Activated naive CD8-positive, alpha-beta T cell (primary cell): ENCODE measurements around the gene FHL1.
"Not testable (repeated sequence)": the region's sequence is repeated elsewhere in the genome, so short reads cannot be mapped to it uniquely, and the experiment has no call there.

Source experiments
- H3K27ac Mint-ChIP-seq: one replicate; pipeline ENCODE4 v1.8.0; 2021; ENCODE audit warnings: mixed read lengths
- H3K27me3 Mint-ChIP-seq: one replicate; pipeline ENCODE4 v1.8.0; 2021; ENCODE audit warnings: mixed read lengths
- H3K36me3 Mint-ChIP-seq: one replicate; pipeline ENCODE4 v1.8.0; 2021; ENCODE audit warnings: mixed read lengths
- H3K4me1 Mint-ChIP-seq: one replicate; pipeline ENCODE4 v1.8.0; 2021; ENCODE audit warnings: low read depth, mixed read lengths
- H3K4me3 Mint-ChIP-seq: one replicate; pipeline ENCODE4 v1.8.0; 2021; ENCODE audit warnings: mild to moderate bottlenecking, mixed read lengths
- H3K9me3 Mint-ChIP-seq: one replicate; pipeline ENCODE4 v1.8.0; 2021; ENCODE audit warnings: low read depth, mixed read lengths

Gene FHL1

DNA sequence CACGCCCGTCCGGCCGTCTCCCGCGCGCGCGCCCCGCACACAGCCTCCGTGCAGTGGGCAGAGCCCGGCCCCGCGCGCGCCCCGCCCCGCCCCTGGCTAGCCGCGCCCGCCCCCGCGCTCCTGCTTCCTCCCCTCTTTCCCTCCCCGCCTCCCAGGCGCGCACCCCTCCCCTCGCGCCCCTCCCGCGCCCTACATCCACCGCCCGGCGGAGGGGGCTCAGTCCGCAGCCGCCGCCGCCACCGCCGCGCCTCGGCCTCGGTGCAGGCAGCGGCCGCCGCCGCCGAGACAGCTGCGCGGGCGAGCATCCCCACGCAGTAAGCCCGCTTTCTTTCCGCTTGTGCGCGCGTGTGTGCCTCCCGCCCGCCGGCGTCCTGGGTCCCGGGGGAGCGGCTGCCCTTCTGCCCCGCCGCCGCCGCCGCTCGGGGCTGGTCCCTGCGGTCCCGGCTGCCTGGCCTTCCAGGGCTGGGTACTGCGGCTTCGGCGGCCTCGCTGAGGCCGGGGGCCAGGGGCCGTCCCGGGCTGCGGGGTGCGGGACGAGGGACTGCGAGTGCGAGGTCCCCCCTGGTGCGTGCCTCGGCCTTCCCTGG, at the start of gene FHL1:
TSS of gene FHL1 (plus strand) at position 219 of the 587 bp plus-strand sequence.
- Mint-ChIP-seq H3K4me3 (peak within 1 kb of the TSS; percentile 86), H3K27me3 (no peaks in the 10 kb centered on the region), H3K27ac (peak within 1 kb of the TSS; percentile 46), H3K4me1 (peaks cover 30% of the 10 kb centered on the region), H3K36me3 (no peaks in the 10 kb centered on the region), H3K9me3 (no peaks in the 10 kb centered on the region)

DNA sequence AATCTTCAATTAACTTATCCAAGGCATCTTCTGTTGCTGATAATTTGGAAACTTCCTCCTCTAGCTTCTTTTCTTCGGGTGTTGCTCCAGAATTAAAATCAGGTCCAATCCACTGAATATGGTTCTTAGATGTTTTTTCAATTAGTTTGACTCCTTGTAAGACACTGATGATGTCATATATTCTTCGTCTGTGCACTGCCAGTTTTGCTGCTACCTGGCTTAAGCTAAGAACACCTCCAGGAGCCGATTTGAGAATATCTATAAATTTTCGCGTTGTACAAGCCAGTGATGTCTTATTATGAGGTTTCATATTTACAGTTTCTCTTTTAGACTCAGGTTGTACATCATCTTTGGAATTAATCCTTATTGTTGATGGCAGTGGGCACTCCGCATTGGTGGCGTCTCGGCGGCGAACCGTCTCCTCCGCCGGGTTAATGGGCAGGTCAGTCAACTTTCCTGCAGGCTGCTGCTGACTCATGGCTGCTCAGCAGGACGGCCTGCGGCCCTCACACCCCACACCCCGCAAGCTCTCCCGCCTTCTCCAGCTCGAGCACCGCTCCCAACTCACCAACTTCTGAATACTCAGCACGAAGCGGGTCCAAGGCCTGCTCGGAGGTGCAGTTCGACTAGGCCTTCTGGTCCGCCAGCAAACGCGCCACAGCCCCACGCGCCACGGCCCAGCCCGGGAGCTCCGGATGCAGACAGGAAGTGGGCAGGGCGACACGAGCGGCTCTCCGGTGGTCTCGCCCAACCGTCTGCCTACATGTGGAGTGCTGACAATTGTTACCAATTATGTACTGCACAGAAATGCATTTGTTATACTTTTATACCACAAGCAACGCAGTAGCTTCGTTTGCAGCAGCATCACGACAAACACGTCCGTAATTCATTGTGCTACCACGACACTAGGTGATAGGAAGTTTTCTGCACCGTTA, 49.2 kb upstream of the FHL1 start:
- Mint-ChIP-seq H3K4me1 (no peaks in the 10 kb centered on the region), H3K36me3 (no peaks in the 10 kb centered on the region), H3K27ac (no peak overlapping the region), H3K4me3 (no peak overlapping the region), H3K27me3 (no peaks in the 10 kb centered on the region), H3K9me3 (no peaks in the 10 kb centered on the region)

DNA sequence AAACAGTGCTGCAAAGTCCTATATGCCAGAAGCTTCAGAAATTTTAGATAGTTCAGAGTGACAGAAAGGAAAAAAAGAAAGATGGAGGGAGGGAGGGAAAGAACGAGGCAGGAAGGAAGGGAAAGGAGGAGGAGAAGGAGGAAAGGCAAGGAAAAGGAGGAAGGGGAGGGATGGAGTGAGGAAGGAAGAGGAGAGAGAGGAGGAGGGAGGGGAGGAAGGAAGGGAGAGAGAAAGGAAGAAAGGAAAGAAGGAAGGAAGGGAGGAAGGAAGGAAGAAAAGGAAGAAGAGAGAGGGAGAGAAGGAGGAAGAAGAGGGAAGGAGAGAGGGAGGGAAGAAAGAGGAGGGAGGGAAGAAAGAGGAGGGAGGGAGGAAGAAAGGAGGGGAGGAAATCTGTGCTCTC, 42.4 kb upstream of the FHL1 start:
- Mint-ChIP-seq H3K27ac (no peak overlapping the region), H3K36me3 (no peaks in the 10 kb centered on the region), H3K27me3 (no peaks in the 10 kb centered on the region), H3K9me3 (no peaks in the 10 kb centered on the region), H3K4me1 (no peaks in the 10 kb centered on the region), H3K4me3 (no peak overlapping the region)

DNA sequence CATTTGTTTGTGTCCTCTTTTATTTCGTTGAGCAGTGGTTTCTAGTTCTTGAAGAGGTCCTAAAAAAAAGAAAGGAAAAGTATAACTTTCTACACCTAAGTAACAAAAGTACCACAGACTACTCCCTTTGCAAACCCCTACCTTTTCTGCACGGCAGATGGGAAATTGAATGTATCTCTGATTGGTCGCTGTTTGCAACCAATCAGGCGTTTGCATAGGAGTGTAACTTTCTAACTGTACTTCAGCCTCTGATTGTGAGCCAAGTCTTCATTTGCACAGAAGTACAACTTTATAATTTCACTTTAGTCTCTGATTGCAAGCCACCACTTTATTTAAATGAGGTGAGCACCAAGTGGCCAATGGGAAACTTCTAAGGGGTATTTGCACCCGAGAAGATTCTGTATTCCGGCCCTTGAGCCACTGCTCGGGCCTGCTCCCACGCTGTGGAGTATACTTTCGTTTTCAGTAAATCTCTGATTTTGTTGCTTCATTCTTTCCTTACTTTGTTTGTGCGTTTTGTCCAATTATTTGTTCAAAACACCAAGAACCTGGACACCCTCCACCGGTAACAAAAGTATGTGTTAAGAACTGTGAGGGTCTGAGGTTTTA, 40.3 kb upstream of the FHL1 start:
- Mint-ChIP-seq H3K36me3 (peaks cover 2% of the 10 kb centered on the region), H3K9me3 (no peaks in the 10 kb centered on the region), H3K27ac (no peak overlapping the region), H3K4me1 (no peaks in the 10 kb centered on the region), H3K4me3 (no peak overlapping the region), H3K27me3 (no peaks in the 10 kb centered on the region)

DNA sequence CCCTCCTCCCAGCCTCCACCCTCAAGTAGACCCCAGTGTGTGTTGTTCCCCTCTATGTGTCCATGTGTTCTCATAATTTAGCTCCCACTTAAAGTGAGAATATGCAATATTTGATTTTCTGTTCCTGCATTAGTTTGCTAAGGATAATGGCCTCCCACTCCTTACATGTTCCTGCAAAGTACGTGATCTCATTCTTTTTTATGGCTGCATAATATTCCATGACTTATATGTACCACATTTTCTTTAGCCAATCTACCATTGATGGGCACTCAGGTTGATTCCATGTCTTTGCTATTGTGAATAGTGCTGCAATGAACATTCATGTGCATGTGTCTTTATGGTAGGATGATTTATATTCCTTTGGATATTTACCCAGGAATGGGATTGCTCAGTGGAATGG, 38.4 kb upstream of the FHL1 start:
- H3K4me1 Mint-ChIP-seq, result not testable (repeated sequence)

DNA sequence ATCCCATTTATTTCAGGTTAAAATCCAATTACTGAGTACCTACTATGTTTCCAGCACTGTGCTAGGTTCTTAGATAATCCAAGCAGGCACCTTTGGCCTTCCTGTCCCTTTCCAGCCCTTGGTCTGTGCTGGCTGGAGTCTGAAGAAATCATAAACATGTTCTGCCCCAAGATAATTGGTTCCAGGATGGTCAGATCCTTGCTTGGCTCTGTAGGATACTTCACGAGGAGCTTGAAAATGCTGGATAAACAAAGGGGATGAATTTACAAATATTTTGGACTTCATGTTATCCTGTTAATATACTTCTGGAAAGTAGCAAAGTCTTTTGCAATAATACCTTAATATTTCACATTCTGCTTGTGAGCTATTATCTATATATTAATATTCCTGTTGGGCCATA, 35.0 kb upstream of the FHL1 start:
- no peak overlapping the region for H3K27ac Mint-ChIP-seq
- no peaks in the 10 kb centered on the region for H3K4me1 Mint-ChIP-seq
- H3K27me3 Mint-ChIP-seq, result no peaks in the 10 kb centered on the region
- no peak overlapping the region for H3K4me3 Mint-ChIP-seq
- no peaks in the 10 kb centered on the region for H3K9me3 Mint-ChIP-seq
- peaks cover 2% of the 10 kb centered on the region for H3K36me3 Mint-ChIP-seq

More for the DNA sequence above, 38.4 kb upstream of the FHL1 start:
- not testable (repeated sequence) for H3K4me3 Mint-ChIP-seq, H3K27ac Mint-ChIP-seq, H3K9me3 Mint-ChIP-seq, H3K36me3 Mint-ChIP-seq, H3K27me3 Mint-ChIP-seq

DNA sequence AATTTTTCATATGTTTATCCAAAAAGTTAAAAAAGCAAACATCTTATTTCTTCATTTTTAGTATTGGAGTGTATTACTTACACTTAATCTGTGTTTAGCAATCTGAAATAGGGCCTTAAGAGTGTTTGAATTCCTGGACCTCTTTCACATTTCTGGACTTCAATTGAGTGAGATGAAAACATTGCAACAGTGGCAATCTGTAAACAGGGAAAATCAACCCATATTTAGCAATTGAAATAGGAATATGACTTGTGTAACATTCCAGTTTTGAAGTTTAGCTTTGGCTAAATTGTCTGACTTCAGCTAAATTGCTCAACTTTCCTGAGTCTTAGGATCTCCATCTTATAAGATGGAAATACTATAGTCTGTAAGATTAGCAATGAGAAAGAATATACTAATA, 34.6 kb upstream of the FHL1 start:
- Mint-ChIP-seq H3K27ac (no peak overlapping the region), H3K4me1 (no peaks in the 10 kb centered on the region), H3K9me3 (no peaks in the 10 kb centered on the region), H3K4me3 (no peak overlapping the region), H3K27me3 (no peaks in the 10 kb centered on the region), H3K36me3 (peaks cover 2% of the 10 kb centered on the region)

DNA sequence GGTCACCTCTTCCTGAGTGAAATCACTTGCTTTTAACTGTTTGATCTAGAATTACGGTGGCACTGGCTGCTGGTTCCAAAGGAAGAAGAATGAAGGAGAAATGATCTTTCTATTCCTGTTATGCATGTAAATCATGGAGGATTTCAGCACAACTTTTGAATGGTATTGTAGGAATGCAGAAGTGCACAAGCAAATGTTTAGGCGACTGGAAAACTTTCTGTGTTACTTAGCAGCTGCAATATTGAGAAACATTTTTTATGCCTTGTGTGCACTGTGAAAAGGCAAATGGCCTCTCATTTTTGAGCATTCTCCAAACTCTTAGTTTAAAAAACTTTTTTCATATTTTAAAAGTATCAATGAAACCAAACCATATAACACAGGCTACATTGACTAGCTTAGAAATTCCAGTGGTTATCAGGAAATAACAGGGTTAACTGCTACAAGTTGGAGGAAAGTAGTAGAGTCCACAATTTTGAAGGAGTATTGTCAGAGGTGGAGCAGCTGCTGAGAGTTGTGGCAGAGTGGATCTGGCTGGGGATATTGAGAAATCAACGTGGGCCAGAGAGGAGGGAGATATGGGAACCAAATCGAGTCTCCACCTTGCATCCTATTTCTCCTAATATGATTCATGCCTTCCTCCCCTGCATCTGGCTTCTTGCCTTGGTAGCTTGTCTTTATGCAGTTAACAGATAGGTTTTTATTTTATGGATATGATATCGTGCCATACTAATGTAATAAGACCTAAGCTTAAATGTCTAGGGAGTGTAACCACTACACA, 32.0 kb upstream of the FHL1 start:
- Mint-ChIP-seq H3K27ac (no peak overlapping the region), H3K27me3 (no peaks in the 10 kb centered on the region), H3K9me3 (no peaks in the 10 kb centered on the region), H3K36me3 (peaks cover under 1% of the 10 kb centered on the region), H3K4me3 (no peak overlapping the region), H3K4me1 (no peaks in the 10 kb centered on the region)

DNA sequence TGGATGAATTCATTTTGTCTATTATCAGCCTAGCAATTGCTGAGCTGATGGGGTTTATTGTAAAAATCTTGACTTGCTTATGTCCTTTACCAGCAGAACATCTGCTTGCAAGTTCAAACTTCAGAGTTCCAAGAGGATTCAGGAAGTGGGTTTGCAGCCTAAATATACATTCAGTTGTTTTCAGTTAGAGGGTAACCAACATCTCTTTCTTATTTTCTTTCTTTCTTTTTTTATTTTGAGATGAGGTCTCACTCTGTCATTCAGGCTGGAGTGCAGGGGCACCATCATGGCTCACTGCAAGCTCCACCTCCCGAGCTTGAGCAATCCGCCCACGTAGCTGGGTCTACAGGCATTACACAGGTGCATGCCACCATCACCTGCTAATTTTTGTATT, 31.4 kb upstream of the FHL1 start:
- Mint-ChIP-seq H3K27me3 (no peaks in the 10 kb centered on the region), H3K4me1 (no peaks in the 10 kb centered on the region), H3K9me3 (no peaks in the 10 kb centered on the region), H3K4me3 (no peak overlapping the region), H3K27ac (no peak overlapping the region), H3K36me3 (no peaks in the 10 kb centered on the region)

DNA sequence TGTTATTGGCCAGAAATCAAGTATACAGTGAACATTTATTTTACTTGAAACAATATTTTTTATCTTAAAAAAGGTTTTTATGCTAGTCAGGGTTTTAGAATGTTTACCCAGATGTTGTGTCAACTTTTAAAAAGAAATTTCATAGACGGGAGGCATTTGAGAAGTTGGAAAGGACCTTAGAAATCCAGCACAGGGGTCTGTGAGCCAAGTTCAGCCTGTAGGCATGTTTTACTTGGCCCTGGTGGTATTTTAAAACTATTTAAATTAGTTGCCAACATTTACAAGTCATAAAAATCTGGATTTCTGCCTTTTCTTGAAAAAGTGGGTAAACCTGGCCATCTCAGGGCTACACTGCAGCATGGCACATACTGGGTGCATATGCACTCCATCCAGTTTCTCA, 25.5 kb upstream of the FHL1 start:
- H3K9me3 Mint-ChIP-seq, result no peaks in the 10 kb centered on the region
- no peak overlapping the region for H3K4me3 Mint-ChIP-seq
- no peaks in the 10 kb centered on the region for H3K4me1 Mint-ChIP-seq
- no peaks in the 10 kb centered on the region for H3K36me3 Mint-ChIP-seq
- no peak overlapping the region for H3K27ac Mint-ChIP-seq
- no peaks in the 10 kb centered on the region for H3K27me3 Mint-ChIP-seq

DNA sequence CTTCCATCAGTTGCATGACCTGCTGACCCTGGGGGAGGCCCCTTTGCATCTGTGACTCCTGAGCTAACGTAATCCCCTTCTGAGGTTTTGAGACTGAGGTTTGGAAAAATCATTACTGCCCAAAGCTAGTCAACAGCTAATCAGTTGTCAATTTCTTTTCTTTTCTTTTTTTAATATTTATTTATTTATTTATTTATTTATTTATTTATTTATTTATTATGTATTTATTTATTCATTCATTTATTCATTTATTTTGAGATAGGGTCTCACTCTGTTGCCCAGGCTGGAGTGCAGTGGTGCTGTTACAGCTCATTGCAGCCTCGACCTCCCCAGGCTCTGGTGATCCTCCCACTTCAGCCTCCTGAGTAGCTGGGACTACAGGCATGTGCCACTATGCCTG, 25.1 kb upstream of the FHL1 start:
- no peaks in the 10 kb centered on the region for H3K36me3 Mint-ChIP-seq
- no peaks in the 10 kb centered on the region for H3K27me3 Mint-ChIP-seq
- no peaks in the 10 kb centered on the region for H3K4me1 Mint-ChIP-seq

DNA sequence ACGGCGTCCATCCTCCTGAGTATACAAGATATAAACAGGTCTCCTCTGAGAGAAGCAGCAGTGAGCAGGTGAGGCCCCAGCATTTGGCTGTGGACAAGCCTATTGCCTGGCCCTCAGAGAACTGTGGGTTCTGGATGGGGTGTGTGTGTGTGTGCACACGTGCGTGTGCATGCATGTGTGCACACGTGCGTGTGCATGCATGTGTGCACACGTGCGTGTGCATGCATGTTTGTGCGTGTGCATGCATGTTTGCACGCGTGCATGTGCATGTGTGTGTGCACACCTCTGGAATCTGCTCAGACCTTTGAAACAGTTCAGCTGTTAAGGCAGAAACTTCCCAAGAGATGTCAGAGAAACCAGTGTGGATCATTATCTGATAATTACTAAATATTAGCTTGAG, 22.2 kb upstream of the FHL1 start:
- Mint-ChIP-seq H3K27ac (no peak overlapping the region), H3K36me3 (no peaks in the 10 kb centered on the region), H3K4me1 (no peaks in the 10 kb centered on the region), H3K27me3 (no peaks in the 10 kb centered on the region), H3K4me3 (no peak overlapping the region), H3K9me3 (no peaks in the 10 kb centered on the region)

More for the DNA sequence above, 25.1 kb upstream of the FHL1 start:
- no peak overlapping the region for H3K27ac Mint-ChIP-seq
- H3K9me3 Mint-ChIP-seq, result no peaks in the 10 kb centered on the region
- H3K4me3 Mint-ChIP-seq, result no peak overlapping the region

DNA sequence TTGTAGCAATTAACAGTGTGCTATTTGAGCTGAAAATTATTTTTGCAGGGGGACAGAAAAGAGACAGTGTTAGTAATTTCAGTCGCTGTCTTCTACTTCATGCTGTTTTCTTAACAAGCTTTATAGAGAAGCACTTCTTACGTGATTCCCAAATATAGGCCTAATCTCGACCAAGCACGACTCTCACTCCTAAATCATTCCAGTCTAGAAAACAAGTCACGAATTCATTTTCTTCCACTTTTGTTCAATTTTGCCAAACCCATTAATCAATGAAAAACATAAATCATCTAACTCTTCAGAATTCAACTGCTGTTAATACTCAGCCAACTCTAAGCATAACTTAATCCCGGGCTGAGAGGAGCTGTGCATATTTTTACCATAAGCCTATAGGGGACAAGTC, 21.0 kb upstream of the FHL1 start:
- H3K27ac Mint-ChIP-seq, result no peak overlapping the region
- no peak overlapping the region for H3K4me3 Mint-ChIP-seq

DNA sequence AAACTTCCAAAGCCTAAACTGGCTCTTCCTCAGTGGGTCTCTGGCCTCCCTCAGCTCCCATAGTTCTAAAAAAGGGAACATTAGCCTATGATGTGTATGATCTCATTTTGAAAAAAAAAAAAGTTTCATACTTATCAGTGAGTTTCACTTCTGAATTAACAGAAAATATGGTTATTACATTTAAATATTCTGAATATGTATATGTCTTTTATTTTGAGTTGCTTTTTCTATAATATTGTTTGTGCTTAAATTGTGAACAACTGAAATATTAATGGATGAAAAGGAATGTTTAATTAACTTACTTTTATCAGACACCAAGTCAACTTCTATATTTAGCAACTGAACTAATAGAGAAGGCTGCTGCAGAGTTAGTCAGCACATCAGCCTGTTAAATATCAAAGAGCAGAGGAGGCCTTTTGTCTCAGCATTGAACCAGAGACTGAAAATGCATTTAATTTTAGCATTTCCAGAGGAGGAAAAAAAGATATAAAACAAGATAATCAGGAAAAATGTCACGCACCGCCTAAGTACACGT, 20.4 kb upstream of the FHL1 start:
- Mint-ChIP-seq H3K4me1 (peaks cover 3% of the 10 kb centered on the region), H3K4me3 (no peak overlapping the region), H3K27ac (no peak overlapping the region), H3K27me3 (no peaks in the 10 kb centered on the region), H3K36me3 (no peaks in the 10 kb centered on the region), H3K9me3 (no peaks in the 10 kb centered on the region)

More for the DNA sequence above, 21.0 kb upstream of the FHL1 start:
- Mint-ChIP-seq H3K27me3 (no peaks in the 10 kb centered on the region), H3K36me3 (no peaks in the 10 kb centered on the region), H3K9me3 (no peaks in the 10 kb centered on the region), H3K4me1 (peaks cover 3% of the 10 kb centered on the region)

DNA sequence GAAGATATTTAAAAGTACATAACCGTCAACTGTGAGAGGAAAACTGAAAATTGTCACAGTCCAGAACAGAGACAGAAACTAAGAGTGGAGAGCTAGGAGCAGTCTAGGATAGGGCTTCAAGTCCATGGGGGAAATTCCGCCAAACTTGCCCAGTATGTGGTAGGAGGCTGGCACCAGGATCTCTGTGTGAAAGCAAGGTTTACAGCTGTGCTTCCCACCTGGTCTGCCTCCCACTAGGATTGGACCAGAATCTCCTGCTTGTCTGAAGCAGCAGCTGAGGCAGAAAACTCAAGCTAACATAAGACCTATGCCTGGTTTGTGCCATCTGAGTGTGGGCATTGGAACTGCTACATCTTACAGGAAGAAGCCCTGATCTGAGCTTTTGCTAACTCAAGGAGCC, 18.6 kb upstream of the FHL1 start:
- Mint-ChIP-seq H3K27ac (no peak overlapping the region), H3K36me3 (no peaks in the 10 kb centered on the region), H3K4me1 (peaks cover 3% of the 10 kb centered on the region), H3K9me3 (no peaks in the 10 kb centered on the region), H3K4me3 (no peak overlapping the region), H3K27me3 (no peaks in the 10 kb centered on the region)
